Activated naive CD4-positive, alpha-beta T cell treated with anti-CD3 and anti-CD28 coated beads, Interleukin-2, amount 50 U/mL, for 72 hours (primary cell): ENCODE results near the gene PER1. TPM values are rescaled to one million over a fixed set of nuclear protein-coding genes. Genes with fewer than 3 reads are reported as not detected.
"Not testable (repeated sequence)": the region's sequence is repeated elsewhere in the genome, so short reads cannot be mapped to it uniquely, and the experiment has no call there.

ENCODE experiments used
- ATAC-seq, 2 donors: fragments of 150-1000 bp; cut with Tn5 transposase; 2 replicates each; pipeline ENCODE4 v1.10.0; 2021; ENCODE audit warnings: mild to moderate bottlenecking in 2 of 2, moderate library complexity in 2 of 2
- DNase-seq, 2 donors: peaks; one replicate each; pipeline ENCODE4 v3.0.0; 2021 to 2022; ENCODE audit warnings: low spot score in 2 of 2
- H3K27ac Mint-ChIP-seq, 2 donors: one replicate each; pipeline ENCODE4 v1.8.0; 2022; ENCODE audit warnings: mild to moderate bottlenecking in 2 of 2, mixed read lengths in 2 of 2
- H3K36me3 Mint-ChIP-seq, 2 donors: one replicate each; pipeline ENCODE4 v1.8.0; 2022; ENCODE audit warnings: mixed read lengths in 2 of 2
- H3K9me3 Mint-ChIP-seq, 2 donors: one replicate each; pipeline ENCODE4 v1.8.0; 2022; ENCODE audit warnings: mixed read lengths in 2 of 2
- total RNA-seq, 2 donors: library from RNA; stranded (reverse); gene quantifications; one replicate each; pipeline ENCODE4 v1.2.3, GENCODE V29; 2022

PER1 gene
- total RNA-seq, 2 donors from 2014 or later: 80.9 to 294 TPM

GRCh38 chr17:8176197-8176940 lies 24.2 kb upstream of the PER1 start, which contains the start of gene TMEM107:
Gene TMEM107 (minus strand): TSS chr17:8176380. CDS start chr17:8176286, 94 bp downstream.
- H3K27ac Mint-ChIP-seq: peak within 1 kb of the TSS; percentile 96 to 100
- ATAC-seq (peak; percentile 47 to 74), DNase-seq (peak; percentile 87 to 88)
- H3K36me3 Mint-ChIP-seq: peaks cover 0 to 11% of the 10 kb centered on the region in 2 donors
- no peaks in the 10 kb centered on the region for H3K9me3 Mint-ChIP-seq

- Mint-ChIP-seq H3K9me3 (no peaks in the 10 kb centered on the region), H3K36me3 (peaks cover 0 to 11% of the 10 kb centered on the region in 2 donors), H3K27ac (peak overlapping the region; percentile 96 to 100)
- no peak for DNase-seq
- peak in 1 of 2 donors; percentile 6 for ATAC-seq
Observed at GRCh38 chr17:8175795-8176196, 23.6 kb upstream of the PER1 start.

- Mint-ChIP-seq H3K27ac (peak overlapping the region; percentile 100), H3K36me3 (peaks cover 0 to 11% of the 10 kb centered on the region in 2 donors), H3K9me3 (no peaks in the 10 kb centered on the region)
- ATAC-seq (no peak), DNase-seq (no peak)
Observed at GRCh38 chr17:8173871-8174322, 21.7 kb upstream of the PER1 start.

GRCh38 chr17:8173056-8173870 lies 21.1 kb upstream of the PER1 start:
- no peaks in the 10 kb centered on the region for H3K9me3 Mint-ChIP-seq
- peaks cover 0 to 11% of the 10 kb centered on the region in 2 donors for H3K36me3 Mint-ChIP-seq
- DNase-seq (peak; percentile 72 to 76), ATAC-seq (peak; percentile 75 to 79)
- peak overlapping the region; percentile 100 for H3K27ac Mint-ChIP-seq

GRCh38 chr17:8170186-8170585 lies 18.0 kb upstream of the PER1 start:
- H3K27ac Mint-ChIP-seq, H3K36me3 Mint-ChIP-seq, H3K9me3 Mint-ChIP-seq, ATAC-seq, DNase-seq: not testable (repeated sequence)

- Mint-ChIP-seq H3K9me3 (no peaks in the 10 kb centered on the region), H3K36me3 (no peaks in the 10 kb centered on the region), H3K27ac (no peak overlapping the region)
- no peak for DNase-seq
- no peak for ATAC-seq
Observed at GRCh38 chr17:8167526-8167925, 15.3 kb upstream of the PER1 start.

- Mint-ChIP-seq H3K9me3 (no peaks in the 10 kb centered on the region), H3K36me3 (peaks cover under 1 to 4% of the 10 kb centered on the region in 2 donors), H3K27ac (no peak overlapping the region)
- DNase-seq (no peak), ATAC-seq (no peak)
Observed at GRCh38 chr17:8166731-8167130, 14.5 kb upstream of the PER1 start.

GRCh38 chr17:8164815-8165131 lies 12.6 kb upstream of the PER1 start:
- ATAC-seq (no peak), DNase-seq (no peak)
- Mint-ChIP-seq H3K27ac (peak overlapping the region in 1 of 2 donors; percentile 73), H3K36me3 (peaks cover 12 to 13% of the 10 kb centered on the region in 2 donors), H3K9me3 (no peaks in the 10 kb centered on the region)

- H3K27ac Mint-ChIP-seq: peak overlapping the region in 1 of 2 donors; percentile 98
- peaks cover 12 to 13% of the 10 kb centered on the region in 2 donors for H3K36me3 Mint-ChIP-seq
- ATAC-seq: peak; percentile 70 to 74
- DNase-seq: peak; percentile 68 to 76
- no peaks in the 10 kb centered on the region for H3K9me3 Mint-ChIP-seq
Observed at GRCh38 chr17:8163978-8164814, 12.0 kb upstream of the PER1 start.

- peak in 1 of 2 donors; percentile 69 for DNase-seq
- peak overlapping the region in 1 of 2 donors; percentile 98 for H3K27ac Mint-ChIP-seq
- H3K9me3 Mint-ChIP-seq: no peaks in the 10 kb centered on the region
- ATAC-seq: peak; percentile 20 to 21
- H3K36me3 Mint-ChIP-seq: peaks cover 12 to 13% of the 10 kb centered on the region in 2 donors
Observed at GRCh38 chr17:8162997-8163977, 11.1 kb upstream of the PER1 start.

- Mint-ChIP-seq H3K27ac (peak within 1 kb of the TSS in 1 of 2 donors; percentile 98), H3K36me3 (peaks cover 12 to 13% of the 10 kb centered on the region in 2 donors), H3K9me3 (no peaks in the 10 kb centered on the region)
- DNase-seq (peak; percentile 86 to 88), ATAC-seq (peak; percentile 54 to 61)
Observed at GRCh38 chr17:8162233-8162996, 10.2 kb upstream of the PER1 start, which contains the start of gene VAMP2. Gene VAMP2 (minus strand): TSS chr17:8162948. CDS start chr17:8162879, 69 bp downstream.

GRCh38 chr17:8161289-8162232 lies 9.4 kb upstream of the PER1 start:
- peaks cover 12 to 13% of the 10 kb centered on the region in 2 donors for H3K36me3 Mint-ChIP-seq
- ATAC-seq: no peak
- H3K27ac Mint-ChIP-seq: peak overlapping the region in 1 of 2 donors; percentile 91
- no peak for DNase-seq
- H3K9me3 Mint-ChIP-seq: no peaks in the 10 kb centered on the region

- DNase-seq: no peak
- H3K9me3 Mint-ChIP-seq: no peaks in the 10 kb centered on the region
- peaks cover 12 to 13% of the 10 kb centered on the region in 2 donors for H3K36me3 Mint-ChIP-seq
- no peak for ATAC-seq
- peak overlapping the region in 1 of 2 donors; percentile 91 for H3K27ac Mint-ChIP-seq
Observed at GRCh38 chr17:8160741-8161221, 8.6 kb upstream of the PER1 start.

- no peak for ATAC-seq
- no peak for DNase-seq
Observed at GRCh38 chr17:8160224-8160577, 8.0 kb upstream of the PER1 start.

More at GRCh38 chr17:8160224-8160577, 8.0 kb upstream of the PER1 start:
- Mint-ChIP-seq H3K36me3 (peaks cover 12 to 13% of the 10 kb centered on the region in 2 donors), H3K9me3 (no peaks in the 10 kb centered on the region), H3K27ac (no peak overlapping the region)
